Measurements from ENCODE around the gene SENP2.

DNA sequence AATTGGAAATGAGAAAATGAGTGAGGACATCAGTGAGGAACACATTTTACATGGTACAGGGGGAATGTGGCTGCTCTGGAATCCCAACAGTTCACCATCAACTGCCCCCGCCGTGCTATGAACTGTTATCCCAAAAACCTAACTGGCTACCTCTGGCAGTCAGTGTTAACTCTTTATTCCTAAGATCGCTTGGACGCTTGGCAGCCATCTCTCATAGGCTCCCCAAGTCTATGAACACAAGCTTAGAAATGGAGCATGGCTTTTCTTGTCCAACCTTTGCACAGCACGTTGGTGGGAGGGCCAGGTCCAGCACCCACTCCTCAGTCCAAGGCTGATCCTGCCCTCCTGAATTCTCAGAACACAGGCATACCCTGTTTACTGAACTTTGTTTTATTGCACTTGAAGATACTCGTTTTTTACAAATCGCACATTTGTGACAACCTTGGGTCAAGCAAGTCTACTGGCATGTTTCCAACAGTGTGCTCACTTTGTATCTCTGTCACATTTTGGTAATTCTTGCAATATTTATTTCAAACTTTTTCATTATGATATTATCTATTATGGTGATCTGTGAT is 53.6 kb downstream of the SENP2 start:
- TF ChIP-seq, protein P1, sequence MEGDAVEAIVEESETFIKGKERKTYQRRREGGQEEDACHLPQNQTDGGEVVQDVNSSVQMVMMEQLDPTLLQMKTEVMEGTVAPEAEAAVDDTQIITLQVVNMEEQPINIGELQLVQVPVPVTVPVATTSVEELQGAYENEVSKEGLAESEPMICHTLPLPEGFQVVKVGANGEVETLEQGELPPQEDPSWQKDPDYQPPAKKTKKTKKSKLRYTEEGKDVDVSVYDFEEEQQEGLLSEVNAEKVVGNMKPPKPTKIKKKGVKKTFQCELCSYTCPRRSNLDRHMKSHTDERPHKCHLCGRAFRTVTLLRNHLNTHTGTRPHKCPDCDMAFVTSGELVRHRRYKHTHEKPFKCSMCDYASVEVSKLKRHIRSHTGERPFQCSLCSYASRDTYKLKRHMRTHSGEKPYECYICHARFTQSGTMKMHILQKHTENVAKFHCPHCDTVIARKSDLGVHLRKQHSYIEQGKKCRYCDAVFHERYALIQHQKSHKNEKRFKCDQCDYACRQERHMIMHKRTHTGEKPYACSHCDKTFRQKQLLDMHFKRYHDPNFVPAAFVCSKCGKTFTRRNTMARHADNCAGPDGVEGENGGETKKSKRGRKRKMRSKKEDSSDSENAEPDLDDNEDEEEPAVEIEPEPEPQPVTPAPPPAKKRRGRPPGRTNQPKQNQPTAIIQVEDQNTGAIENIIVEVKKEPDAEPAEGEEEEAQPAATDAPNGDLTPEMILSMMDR (IDR thresholded peaks at IDR 0.05) = no peak
- TF ChIP-seq POLR2A (IDR thresholded peaks at IDR 0.05) = no peak
